GM12878 (cell line): Measurements from ENCODE around the gene NDOR1.

Source experiments
- FOS ChIP-seq: IDR thresholded peaks from 3 replicates; pipeline ENCODE4 v1.6.1; 2011; ENCODE audit warnings: borderline replicate concordance; ENCODE audit not compliant: insufficient read length; ENCODE audit errors: extremely low read depth
- JUND ChIP-seq: IDR thresholded peaks from 2 replicates; pipeline ENCODE4 v1.6.1; 2012; ENCODE audit warnings: low read depth, mild to moderate bottlenecking, low read length, improper control_type of control experiment, moderate library complexity
- KDM1A ChIP-seq: fragments of 200-600 bp; sonication (generic); IDR thresholded peaks from 2 replicates; pipeline ENCODE4 v1.6.1; 2016; ENCODE audit warnings: borderline replicate concordance
- STAT3 ChIP-seq: IDR thresholded peaks from 2 replicates; pipeline ENCODE4 v1.6.1; 2011; ENCODE audit warnings: low read depth, low read length, improper control_type of control experiment
- TF ChIP-seq, protein P1 (sequence below), 3 experiments: IDR thresholded peaks in 2 of 3; conservative IDR thresholded peaks in 1 of 3; 2 replicates each; pipeline ENCODE4 v1.5.1; 2011; ENCODE audit warnings: low read depth in 3 of 3, low read length in 3 of 3, mild to moderate bottlenecking in 3 of 3, control low read depth in 2 of 3, moderate library complexity in 2 of 3, inconsistent platforms in 1 of 3, mixed read lengths in 1 of 3; ENCODE audit not compliant: control insufficient read depth in 2 of 3, insufficient read depth in 1 of 3; ENCODE audit errors: extremely low read depth in 1 of 3
- TF ChIP-seq, protein P2 (sequence below): IDR thresholded peaks from 2 replicates; pipeline ENCODE4 v1.6.1; 2012; ENCODE audit warnings: low read length, inconsistent platforms

DNA sequence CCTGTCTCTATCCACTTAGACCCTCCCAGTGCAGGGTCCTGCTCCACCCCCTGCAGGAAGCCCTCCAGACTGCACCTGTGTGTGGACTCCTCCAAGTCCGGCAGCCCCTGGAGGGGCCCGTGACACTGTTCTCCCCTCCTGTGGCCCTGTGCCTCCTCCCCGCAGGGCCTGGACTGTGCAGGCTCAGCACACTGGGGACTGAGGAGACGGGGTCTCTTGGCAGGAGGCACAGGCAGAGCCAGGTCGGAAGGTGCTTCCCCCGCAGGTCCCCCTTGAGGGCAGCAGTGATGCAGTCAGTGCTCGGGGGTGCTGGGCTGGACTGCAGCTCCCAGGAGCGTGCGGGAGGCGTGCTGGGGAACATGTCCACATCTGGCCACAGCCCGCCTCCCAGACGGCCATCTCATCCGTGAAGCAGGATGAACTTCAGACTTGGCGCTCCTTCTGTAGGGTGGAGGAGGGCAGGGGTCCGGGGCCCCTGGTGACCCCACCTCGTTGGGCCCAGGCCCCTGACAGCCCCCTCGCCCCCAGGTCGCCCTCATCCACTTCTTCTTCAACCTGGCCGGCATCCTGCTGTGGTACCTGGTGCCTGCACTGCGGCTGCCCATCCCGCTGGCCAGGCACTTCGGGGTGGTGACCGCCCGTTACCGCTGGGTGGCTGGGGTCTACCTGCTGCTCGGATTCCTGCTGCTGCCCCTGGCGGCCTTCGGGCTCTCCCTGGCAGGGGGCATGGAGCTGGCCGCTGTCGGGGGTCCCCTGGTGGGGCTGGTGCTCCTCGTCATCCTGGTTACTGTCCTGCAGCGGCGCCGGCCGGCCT is 30.1 kb downstream of the NDOR1 start:
- TF ChIP-seq STAT3 (no peak), KDM1A (no peak), FOS (no peak), JUND (no peak)
- TF ChIP-seq, protein P1, sequence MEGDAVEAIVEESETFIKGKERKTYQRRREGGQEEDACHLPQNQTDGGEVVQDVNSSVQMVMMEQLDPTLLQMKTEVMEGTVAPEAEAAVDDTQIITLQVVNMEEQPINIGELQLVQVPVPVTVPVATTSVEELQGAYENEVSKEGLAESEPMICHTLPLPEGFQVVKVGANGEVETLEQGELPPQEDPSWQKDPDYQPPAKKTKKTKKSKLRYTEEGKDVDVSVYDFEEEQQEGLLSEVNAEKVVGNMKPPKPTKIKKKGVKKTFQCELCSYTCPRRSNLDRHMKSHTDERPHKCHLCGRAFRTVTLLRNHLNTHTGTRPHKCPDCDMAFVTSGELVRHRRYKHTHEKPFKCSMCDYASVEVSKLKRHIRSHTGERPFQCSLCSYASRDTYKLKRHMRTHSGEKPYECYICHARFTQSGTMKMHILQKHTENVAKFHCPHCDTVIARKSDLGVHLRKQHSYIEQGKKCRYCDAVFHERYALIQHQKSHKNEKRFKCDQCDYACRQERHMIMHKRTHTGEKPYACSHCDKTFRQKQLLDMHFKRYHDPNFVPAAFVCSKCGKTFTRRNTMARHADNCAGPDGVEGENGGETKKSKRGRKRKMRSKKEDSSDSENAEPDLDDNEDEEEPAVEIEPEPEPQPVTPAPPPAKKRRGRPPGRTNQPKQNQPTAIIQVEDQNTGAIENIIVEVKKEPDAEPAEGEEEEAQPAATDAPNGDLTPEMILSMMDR (IDR thresholded peaks at IDR 0.05 in 2 of 3, conservative IDR thresholded peaks at IDR 0.05 in 1 of 3; ENCODE audit: control insufficient read depth in 2 of 3, extremely low read depth in 1 of 3, insufficient read depth in 1 of 3, low read depth in 3 of 3, low read length in 3 of 3): no peak; a peak in 1 of 6 replicates
- TF ChIP-seq, protein P2, sequence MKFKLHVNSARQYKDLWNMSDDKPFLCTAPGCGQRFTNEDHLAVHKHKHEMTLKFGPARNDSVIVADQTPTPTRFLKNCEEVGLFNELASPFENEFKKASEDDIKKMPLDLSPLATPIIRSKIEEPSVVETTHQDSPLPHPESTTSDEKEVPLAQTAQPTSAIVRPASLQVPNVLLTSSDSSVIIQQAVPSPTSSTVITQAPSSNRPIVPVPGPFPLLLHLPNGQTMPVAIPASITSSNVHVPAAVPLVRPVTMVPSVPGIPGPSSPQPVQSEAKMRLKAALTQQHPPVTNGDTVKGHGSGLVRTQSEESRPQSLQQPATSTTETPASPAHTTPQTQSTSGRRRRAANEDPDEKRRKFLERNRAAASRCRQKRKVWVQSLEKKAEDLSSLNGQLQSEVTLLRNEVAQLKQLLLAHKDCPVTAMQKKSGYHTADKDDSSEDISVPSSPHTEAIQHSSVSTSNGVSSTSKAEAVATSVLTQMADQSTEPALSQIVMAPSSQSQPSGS: no peak
